ENCODE results near the gene THBS3. TPM values are rescaled to one million over a fixed set of nuclear protein-coding genes. Genes with fewer than 3 reads are reported as not detected.
A peak's percentile ranks its signal among the peaks of the same experiment; 100 is the strongest.

THBS3 gene
- total and polyA plus RNA-seq, 2 of the 13 experiments (the other 11 are each of a cell fraction or from before 2014, with no cell fraction given), result 0.86 to 3.6 TPM

DNA sequence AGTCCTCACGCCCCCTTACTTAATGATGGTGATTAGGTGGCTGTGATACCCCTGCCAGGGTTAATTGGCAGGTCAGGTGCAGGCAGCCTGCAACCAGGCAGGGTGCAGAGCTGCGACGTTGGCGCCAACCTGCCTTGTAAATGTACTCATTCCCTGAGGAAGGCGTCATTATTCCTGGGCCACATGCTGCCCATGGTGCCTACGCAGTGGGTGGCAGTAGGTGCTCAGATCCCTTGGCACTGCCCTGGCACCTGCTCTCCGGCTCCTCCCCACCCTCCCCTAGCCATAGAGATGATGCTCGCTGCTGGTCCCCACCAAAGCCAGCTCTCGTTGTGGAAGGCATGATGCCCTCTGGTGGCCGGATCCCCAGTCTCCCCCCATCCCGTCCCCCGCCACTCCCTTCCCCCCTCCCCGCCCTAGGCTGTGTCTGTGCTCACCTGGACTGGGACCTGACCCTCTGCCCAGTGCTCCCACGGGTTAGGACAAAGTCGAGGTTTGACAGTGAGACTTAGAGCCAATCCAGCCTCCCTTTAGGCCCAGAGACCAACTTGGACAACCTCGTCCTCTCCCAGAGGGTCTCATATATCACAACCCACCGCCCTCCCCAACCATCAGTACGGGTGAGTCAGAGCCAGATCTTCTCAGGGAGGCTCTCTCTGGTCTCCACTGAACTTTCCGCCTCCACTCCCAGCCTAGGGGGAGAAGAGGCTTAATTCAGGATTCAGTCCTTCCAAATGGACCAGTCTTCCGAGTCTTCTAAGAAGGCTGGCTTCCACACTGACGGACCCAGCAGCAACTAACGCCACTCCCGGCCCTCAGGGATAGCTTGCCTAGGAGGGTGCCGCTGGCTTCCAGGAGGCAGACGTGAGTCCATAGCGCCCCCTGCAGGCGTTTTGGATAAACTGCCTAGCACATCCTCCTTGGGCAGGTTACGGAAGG lies 40.3 kb downstream of the THBS3 start (continued):
- no peak for TF ChIP-seq ESRRA (CRISPR knock-in tag; IDR thresholded peaks at IDR 0.05; ENCODE audit: low read depth)
- peak; percentile 60 for TF ChIP-seq PHF5A (CRISPR knock-in tag; IDR thresholded peaks at IDR 0.05; ENCODE audit: low read depth, unreplicated experiment)
- TF ChIP-seq ATRX (CRISPR knock-in tag; IDR thresholded peaks at IDR 0.05; ENCODE audit: borderline replicate concordance), result no peak
- TF ChIP-seq ZNF644 (CRISPR knock-in tag; IDR thresholded peaks at IDR 0.05; ENCODE audit: low read depth), result no peak
- TF ChIP-seq MTF1 (CRISPR knock-in tag; IDR thresholded peaks at IDR 0.05), result no peak
- no peak for TF ChIP-seq ARHGAP35 (CRISPR knock-in tag; IDR thresholded peaks at IDR 0.05; ENCODE audit: borderline replicate concordance)
- TF ChIP-seq, protein P1, sequence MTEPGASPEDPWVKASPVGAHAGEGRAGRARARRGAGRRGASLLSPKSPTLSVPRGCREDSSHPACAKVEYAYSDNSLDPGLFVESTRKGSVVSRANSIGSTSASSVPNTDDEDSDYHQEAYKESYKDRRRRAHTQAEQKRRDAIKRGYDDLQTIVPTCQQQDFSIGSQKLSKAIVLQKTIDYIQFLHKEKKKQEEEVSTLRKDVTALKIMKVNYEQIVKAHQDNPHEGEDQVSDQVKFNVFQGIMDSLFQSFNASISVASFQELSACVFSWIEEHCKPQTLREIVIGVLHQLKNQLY (CRISPR knock-in tag; IDR thresholded peaks at IDR 0.05), result no peak
- TF ChIP-seq KAT7 (CRISPR knock-in tag; IDR thresholded peaks at IDR 0.05; ENCODE audit: borderline replicate concordance), result no peak
- peak; percentile 55; the same call in 1 of the 2 replicates for TF ChIP-seq GATAD1 (CRISPR knock-in tag; IDR thresholded peaks at IDR 0.05)
- no peak for TF ChIP-seq RAD51 (IDR thresholded peaks at IDR 0.05; ENCODE audit: borderline replicate concordance)
- TF ChIP-seq ZMYM3 (CRISPR knock-in tag; IDR thresholded peaks at IDR 0.05), result no peak; the same call in 1 of the 2 replicates
- TF ChIP-seq ZNF180 (CRISPR knock-in tag; IDR thresholded peaks at IDR 0.05; ENCODE audit: borderline replicate concordance, low read depth), result no peak
- TF ChIP-seq, protein P2, sequence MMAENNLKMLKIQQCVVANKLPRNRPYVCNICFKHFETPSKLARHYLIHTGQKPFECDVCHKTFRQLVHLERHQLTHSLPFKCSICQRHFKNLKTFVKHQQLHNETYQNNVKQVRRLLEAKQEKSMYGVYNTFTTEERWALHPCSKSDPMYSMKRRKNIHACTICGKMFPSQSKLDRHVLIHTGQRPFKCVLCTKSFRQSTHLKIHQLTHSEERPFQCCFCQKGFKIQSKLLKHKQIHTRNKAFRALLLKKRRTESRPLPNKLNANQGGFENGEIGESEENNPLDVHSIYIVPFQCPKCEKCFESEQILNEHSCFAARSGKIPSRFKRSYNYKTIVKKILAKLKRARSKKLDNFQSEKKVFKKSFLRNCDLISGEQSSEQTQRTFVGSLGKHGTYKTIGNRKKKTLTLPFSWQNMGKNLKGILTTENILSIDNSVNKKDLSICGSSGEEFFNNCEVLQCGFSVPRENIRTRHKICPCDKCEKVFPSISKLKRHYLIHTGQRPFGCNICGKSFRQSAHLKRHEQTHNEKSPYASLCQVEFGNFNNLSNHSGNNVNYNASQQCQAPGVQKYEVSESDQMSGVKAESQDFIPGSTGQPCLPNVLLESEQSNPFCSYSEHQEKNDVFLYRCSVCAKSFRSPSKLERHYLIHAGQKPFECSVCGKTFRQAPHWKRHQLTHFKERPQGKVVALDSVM (CRISPR knock-in tag; IDR thresholded peaks at IDR 0.05), result peak; percentile 50; the same call in 1 of the 2 replicates
- TF ChIP-seq NCOA5 (CRISPR knock-in tag; IDR thresholded peaks at IDR 0.05), result no peak
- TF ChIP-seq, protein P3, sequence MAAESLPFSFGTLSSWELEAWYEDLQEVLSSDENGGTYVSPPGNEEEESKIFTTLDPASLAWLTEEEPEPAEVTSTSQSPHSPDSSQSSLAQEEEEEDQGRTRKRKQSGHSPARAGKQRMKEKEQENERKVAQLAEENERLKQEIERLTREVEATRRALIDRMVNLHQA (CRISPR knock-in tag; IDR thresholded peaks at IDR 0.05), result no peak
- no peak for TF ChIP-seq ZBTB38 (CRISPR knock-in tag; IDR thresholded peaks at IDR 0.05)
- TF ChIP-seq SMAD9 (CRISPR knock-in tag; IDR thresholded peaks at IDR 0.05), result no peak
- TF ChIP-seq SALL1 (CRISPR knock-in tag; IDR thresholded peaks at IDR 0.05), result peak; percentile 48
- TF ChIP-seq GLI4 (CRISPR knock-in tag; IDR thresholded peaks at IDR 0.05; ENCODE audit: borderline replicate concordance), result no peak
- TF ChIP-seq KMT2A (CRISPR knock-in tag; IDR thresholded peaks at IDR 0.05), result no peak
- TF ChIP-seq KMT2B (CRISPR knock-in tag; IDR thresholded peaks at IDR 0.05), result 0 out of 2 replicates have a peak, but pooled peaks have one; percentile 21
- TF ChIP-seq PAWR (CRISPR knock-in tag; IDR thresholded peaks at IDR 0.05; ENCODE audit: borderline replicate concordance), result no peak
- no peak for TF ChIP-seq AGO1 (IDR thresholded peaks at IDR 0.05; ENCODE audit: low read depth, low read length, poor library complexity, severe bottlenecking)
- TF ChIP-seq HNRNPLL (IDR thresholded peaks at IDR 0.05; ENCODE audit: low read depth, low read length, poor library complexity, severe bottlenecking), result no peak
- TF ChIP-seq FIP1L1 (IDR thresholded peaks at IDR 0.05; ENCODE audit: borderline replicate concordance, insufficient read depth, low read depth, low read length), result no peak
- TF ChIP-seq ZNF878 (CRISPR knock-in tag; IDR thresholded peaks at IDR 0.05), result no peak
- no peak for TF ChIP-seq ZFP82 (CRISPR knock-in tag; IDR thresholded peaks at IDR 0.05; ENCODE audit: borderline replicate concordance)
